Fibroblast of villous mesenchyme (primary cell): ENCODE results near the gene COMP. TPM values are rescaled to one million over a fixed set of nuclear protein-coding genes. Genes with fewer than 3 reads are reported as not detected.

Source experiments
- DNase-seq: peaks from one replicate; pipeline ENCODE4 v3.0.0-alpha.2; 2010; ENCODE audit warnings: low read depth
- H3K4me3 ChIP-seq: 2 replicates; pipeline ENCODE4 v1.5.1; 2011; ENCODE audit warnings: low read depth, mild to moderate bottlenecking, low read length
- total RNA-seq: library from RNA; depleted of rRNA; stranded (reverse); fragments of >200 nt; gene quantifications from 2 replicates; pipeline ENCODE4 v1.2.3, GENCODE V29; 2012
- TF ChIP-seq, protein P1 (sequence below): IDR thresholded peaks from 2 replicates; pipeline ENCODE4 v1.5.1; 2012; ENCODE audit warnings: low read depth, mild to moderate bottlenecking, low read length; ENCODE audit not compliant: insufficient read depth

The COMP gene
- total RNA-seq, 1 donor = under 0.01 TPM

DNA sequence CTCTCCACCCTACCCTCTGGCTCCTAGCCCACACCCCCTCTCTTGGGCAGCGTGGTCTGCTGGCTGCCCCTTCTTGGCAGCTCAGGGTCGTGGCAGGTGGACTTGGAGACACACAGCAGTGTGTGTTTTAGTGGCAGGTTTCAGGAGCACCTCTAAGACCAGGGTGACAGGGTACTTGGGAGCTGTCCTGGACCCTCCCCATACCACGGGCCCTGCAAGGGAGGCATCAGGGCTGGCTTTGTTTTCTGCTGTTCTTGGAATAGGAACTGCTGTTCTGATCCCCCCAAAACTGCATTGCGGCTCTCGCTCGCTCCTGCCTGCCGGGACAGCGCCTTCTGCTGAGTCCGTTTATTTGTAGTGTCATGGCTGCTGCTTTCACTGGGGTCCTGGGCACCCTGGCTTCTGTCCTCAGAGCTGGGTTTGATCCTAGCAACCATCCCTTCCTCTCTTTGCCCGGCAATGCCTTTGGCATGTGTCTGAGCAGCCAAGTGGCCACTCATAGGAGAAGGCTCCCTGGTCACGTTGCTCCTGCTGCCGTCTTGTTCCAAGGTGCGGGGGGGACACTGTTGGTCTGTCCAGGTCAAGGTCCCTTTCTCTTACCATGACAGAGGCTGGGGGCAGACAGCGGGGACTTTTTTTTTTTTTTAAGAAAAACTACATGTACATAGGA is 12.1 kb downstream of the COMP start:
- no peak for DNase-seq
- TF ChIP-seq, protein P1, sequence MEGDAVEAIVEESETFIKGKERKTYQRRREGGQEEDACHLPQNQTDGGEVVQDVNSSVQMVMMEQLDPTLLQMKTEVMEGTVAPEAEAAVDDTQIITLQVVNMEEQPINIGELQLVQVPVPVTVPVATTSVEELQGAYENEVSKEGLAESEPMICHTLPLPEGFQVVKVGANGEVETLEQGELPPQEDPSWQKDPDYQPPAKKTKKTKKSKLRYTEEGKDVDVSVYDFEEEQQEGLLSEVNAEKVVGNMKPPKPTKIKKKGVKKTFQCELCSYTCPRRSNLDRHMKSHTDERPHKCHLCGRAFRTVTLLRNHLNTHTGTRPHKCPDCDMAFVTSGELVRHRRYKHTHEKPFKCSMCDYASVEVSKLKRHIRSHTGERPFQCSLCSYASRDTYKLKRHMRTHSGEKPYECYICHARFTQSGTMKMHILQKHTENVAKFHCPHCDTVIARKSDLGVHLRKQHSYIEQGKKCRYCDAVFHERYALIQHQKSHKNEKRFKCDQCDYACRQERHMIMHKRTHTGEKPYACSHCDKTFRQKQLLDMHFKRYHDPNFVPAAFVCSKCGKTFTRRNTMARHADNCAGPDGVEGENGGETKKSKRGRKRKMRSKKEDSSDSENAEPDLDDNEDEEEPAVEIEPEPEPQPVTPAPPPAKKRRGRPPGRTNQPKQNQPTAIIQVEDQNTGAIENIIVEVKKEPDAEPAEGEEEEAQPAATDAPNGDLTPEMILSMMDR = no peak
- no peak overlapping the region for H3K4me3 ChIP-seq

DNA sequence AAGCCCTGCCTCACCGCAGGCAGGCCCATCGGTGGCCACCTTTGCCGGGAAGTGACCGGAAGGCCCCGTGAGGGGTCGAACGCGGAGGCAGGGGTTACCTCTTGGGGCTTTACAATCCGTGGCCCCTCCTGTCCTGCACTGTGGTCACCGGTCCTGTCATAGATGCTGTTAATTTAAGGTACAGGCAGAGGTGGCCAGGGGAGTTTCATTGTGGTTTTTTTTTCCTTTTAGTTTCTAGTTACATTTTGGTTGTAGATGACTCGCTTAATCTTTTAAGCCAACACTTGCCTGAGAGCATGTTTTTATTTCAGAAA is 13.1 kb downstream of the COMP start:
- H3K4me3 ChIP-seq = no peak overlapping the region
- DNase-seq = no peak
- TF ChIP-seq, protein P1 = no peak

DNA sequence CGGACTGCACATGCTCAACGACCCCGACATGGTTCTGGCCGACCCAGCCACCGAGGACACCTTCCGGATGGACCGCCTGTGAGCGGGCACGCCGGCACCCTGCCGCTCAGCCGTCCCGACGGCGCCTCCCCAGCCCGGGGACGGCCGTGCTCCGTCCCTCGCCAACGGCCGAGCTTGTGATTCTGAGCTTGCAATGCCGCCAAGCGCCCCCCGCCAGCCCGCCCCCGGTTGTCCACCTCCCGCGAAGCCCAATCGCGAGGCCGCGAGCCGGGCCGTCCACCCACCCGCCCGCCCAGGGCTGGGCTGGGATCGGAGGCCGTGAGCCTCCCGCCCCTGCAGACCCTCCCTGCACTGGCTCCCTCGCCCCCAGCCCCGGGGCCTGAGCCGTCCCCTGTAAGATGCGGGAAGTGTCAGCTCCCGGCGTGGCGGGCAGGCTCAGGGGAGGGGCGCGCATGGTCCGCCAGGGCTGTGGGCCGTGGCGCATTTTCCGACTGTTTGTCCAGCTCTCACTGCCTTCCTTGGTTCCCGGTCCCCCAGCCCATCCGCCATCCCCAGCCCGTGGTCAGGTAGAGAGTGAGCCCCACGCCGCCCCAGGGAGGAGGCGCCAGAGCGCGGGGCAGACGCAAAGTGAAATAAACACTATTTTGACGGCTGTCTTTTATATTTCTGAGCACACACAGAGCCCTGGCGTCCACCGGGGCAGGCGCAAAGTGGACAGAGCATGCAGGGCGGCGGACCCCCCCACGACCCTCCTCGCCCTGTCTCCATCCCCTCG is 13.6 kb downstream of the COMP start:
- no peak for DNase-seq
- H3K4me3 ChIP-seq = no peak overlapping the region
- TF ChIP-seq, protein P1 = no peak

DNA sequence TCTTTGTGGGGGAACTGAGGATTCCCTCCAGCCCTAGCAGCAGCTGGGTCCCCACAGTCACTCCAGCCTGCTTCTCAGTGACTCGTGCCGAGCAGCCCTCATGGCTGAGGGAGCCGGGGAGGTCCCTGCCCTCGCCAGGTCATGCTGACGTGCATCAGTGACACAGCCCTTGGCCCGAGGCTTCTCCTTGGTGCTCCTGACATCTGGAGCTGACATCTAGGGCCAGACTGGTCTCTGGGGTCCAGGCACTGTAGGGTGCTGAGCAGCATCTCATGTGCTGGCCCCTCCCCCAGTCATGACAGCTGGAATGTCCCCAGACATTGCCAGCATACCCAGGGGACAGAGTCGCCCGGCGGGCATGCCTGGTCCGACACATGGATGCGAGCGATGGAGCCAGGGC is 14.4 kb downstream of the COMP start:
- peak; percentile 13 for DNase-seq
- TF ChIP-seq, protein P1 = no peak
- H3K4me3 ChIP-seq = no peak overlapping the region

DNA sequence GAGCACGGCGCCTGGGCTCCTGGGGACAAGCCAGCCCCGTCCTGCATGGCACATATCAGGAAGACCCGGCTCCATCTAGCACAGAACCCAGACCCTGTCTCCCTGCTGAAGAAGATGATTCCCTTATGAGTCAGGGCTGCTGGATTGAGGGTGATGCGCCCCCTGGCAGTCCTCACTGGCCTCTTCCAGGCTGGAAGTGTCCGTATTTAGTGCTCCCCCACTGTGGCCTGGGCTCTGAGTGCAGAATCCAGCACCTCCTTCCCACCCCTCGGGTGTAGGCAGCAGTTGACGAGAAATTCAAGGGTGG is 14.9 kb downstream of the COMP start:
- no peak overlapping the region for H3K4me3 ChIP-seq
- TF ChIP-seq, protein P1 = peak; percentile 47
- DNase-seq = peak; percentile 53

DNA sequence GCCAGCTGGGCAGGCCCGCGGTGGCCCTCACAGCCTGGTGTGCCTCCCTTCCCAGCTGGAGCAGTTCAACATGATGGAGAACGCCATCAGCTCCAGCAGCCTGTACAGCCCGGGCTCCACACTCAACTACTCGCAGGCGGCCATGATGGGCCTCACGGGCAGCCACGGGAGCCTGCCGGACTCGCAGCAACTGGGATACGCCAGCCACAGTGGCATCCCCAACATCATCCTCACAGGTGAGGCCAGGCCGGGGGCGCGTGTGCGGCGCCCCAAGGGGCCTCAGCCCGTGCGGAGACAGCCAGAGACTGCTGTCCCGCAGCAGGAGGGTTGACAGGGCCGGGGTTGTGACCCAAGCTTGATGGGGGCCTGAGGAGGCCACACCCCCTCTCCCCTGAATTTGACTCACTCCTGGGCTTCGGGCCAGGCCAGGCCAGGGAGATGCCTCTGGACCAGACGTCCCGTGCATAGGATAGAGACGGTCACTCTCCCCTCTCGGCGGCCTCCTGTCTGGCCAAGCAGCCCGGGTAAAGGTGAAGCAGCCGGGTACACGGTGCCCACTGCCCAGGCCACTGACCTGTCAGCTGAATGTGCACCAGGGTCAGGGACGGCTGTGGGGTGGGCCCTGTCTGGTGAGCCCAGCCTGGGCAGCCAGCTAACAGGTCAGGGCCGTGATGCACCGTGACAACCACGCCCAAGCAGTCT is 15.4 kb downstream of the COMP start:
- TF ChIP-seq, protein P1 = no peak
- DNase-seq = peak; percentile 36
- H3K4me3 ChIP-seq = no peak overlapping the region
